Transverse colon (tissue), 4 donors: ENCODE measurements around the gene WDR5B.

Source experiments
- CTCF ChIP-seq, 5 experiments: fragments of 200-600 bp in 3 of 5; fragments of 450-650 bp in 2 of 5; sonication (generic) in 3 of 5; IDR thresholded peaks; 1 replicate in 2 of 5; 2 replicates in 3 of 5; pipeline ENCODE4 v1.5.1; 2016 to 2017; ENCODE audit warnings: antibody characterized with exemption in 5 of 5, inconsistent platforms in 3 of 5, mild to moderate bottlenecking in 2 of 5, moderate library complexity in 1 of 5
- EP300 ChIP-seq: sonication (generic); formaldehyde crosslinking; IDR thresholded peaks from one replicate; pipeline ENCODE4 v1.6.1; 2017; ENCODE audit warnings: antibody characterized with exemption, low read depth
- POLR2A ChIP-seq: fragments of 450-650 bp; IDR thresholded peaks from one replicate; pipeline ENCODE4 v1.6.1; 2016; ENCODE audit warnings: antibody characterized with exemption, mild to moderate bottlenecking, moderate library complexity
- POLR2AphosphoS5 ChIP-seq, 3 donors: sonication (generic); formaldehyde crosslinking; IDR thresholded peaks; one replicate each; pipeline ENCODE4 v1.6.1; 2016; ENCODE audit warnings: antibody characterized with exemption in 3 of 3

GRCh38 chr3:122415762-122416654, at the start of gene WDR5B:
- TF ChIP-seq CTCF (IDR thresholded peaks at IDR 0.05) (peak in 3 of 5 experiments; percentile 18 to 39 (median 23)), POLR2A (peak; percentile 88), EP300 (no peak), POLR2AphosphoS5 (IDR thresholded peaks at IDR 0.05) (peak; percentile 85 to 93 (median 91))
